Fibroblast of lung (primary cell): ENCODE results near the gene PCYT1A.

Experiments used
- EZH2 ChIP-seq: IDR thresholded peaks from 2 replicates; pipeline ENCODE4 v1.5.1; 2012; ENCODE audit warnings: low read length, control low read depth, mild to moderate bottlenecking; ENCODE audit errors: missing control alignments
- TF ChIP-seq, protein P1 (sequence below), 2 donors: IDR thresholded peaks in 1 of 2; conservative IDR thresholded peaks in 1 of 2; 1 replicate in 1 of 2; 2 replicates in 1 of 2; pipeline ENCODE4 v1.5.1; 2011 to 2012; ENCODE audit warnings: low read length in 2 of 2, control low read depth in 1 of 2, inconsistent platforms in 1 of 2, low read depth in 1 of 2, mild to moderate bottlenecking in 1 of 2

DNA sequence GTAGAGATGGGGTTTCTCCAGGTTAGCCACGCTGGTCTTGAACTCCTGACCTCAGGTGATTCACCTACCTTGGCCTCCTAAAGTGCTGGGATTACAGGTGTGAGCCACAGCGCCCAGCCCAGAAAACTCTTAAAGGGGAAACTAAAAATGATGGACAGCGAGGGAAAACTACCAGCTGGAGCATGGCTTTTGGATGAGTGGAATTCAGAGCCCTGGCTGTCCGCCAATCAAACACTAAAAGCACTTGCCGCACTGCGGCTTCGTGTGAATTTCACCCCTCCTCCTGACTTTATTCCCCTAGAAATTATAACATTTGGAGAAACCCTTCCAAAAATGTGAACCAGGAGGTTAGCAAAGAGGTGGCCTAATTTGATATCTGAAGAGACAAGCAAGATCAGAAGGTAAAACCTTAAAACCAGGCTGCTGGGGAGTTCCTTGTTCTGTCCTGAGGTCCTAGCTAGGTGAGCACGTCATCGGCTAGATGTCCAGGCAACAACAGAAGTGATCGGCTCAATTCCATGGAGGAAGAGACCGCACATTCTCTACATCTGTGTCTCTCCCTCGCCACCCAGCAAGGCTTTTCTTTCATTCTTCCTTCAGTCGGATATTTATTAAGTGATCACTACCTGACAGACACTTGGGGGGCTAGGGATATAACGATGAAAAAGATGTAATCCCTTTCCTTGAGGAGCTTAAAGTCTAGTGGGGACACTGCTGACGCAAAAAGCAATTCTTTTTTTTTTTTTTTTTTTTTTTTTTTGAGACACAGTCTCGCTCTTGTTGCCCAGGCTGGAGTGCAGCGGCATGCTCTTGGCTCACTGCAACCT, 49.0 kb upstream of the PCYT1A start:
- TF ChIP-seq, protein P1, sequence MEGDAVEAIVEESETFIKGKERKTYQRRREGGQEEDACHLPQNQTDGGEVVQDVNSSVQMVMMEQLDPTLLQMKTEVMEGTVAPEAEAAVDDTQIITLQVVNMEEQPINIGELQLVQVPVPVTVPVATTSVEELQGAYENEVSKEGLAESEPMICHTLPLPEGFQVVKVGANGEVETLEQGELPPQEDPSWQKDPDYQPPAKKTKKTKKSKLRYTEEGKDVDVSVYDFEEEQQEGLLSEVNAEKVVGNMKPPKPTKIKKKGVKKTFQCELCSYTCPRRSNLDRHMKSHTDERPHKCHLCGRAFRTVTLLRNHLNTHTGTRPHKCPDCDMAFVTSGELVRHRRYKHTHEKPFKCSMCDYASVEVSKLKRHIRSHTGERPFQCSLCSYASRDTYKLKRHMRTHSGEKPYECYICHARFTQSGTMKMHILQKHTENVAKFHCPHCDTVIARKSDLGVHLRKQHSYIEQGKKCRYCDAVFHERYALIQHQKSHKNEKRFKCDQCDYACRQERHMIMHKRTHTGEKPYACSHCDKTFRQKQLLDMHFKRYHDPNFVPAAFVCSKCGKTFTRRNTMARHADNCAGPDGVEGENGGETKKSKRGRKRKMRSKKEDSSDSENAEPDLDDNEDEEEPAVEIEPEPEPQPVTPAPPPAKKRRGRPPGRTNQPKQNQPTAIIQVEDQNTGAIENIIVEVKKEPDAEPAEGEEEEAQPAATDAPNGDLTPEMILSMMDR (conservative IDR thresholded peaks at IDR 0.05 in 1 of 2, IDR thresholded peaks at IDR 0.05 in 1 of 2; ENCODE audit: low read depth in 1 of 2, low read length in 2 of 2): no peak
- no peak for TF ChIP-seq EZH2
